Measurements from ENCODE around the gene LRRC39.
"Not testable (repeated sequence)": the region's sequence is repeated elsewhere in the genome, so short reads cannot be mapped to it uniquely, and the experiment has no call there.

- TF ChIP-seq, protein P1, sequence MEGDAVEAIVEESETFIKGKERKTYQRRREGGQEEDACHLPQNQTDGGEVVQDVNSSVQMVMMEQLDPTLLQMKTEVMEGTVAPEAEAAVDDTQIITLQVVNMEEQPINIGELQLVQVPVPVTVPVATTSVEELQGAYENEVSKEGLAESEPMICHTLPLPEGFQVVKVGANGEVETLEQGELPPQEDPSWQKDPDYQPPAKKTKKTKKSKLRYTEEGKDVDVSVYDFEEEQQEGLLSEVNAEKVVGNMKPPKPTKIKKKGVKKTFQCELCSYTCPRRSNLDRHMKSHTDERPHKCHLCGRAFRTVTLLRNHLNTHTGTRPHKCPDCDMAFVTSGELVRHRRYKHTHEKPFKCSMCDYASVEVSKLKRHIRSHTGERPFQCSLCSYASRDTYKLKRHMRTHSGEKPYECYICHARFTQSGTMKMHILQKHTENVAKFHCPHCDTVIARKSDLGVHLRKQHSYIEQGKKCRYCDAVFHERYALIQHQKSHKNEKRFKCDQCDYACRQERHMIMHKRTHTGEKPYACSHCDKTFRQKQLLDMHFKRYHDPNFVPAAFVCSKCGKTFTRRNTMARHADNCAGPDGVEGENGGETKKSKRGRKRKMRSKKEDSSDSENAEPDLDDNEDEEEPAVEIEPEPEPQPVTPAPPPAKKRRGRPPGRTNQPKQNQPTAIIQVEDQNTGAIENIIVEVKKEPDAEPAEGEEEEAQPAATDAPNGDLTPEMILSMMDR (IDR thresholded peaks at IDR 0.05), result not testable (repeated sequence)
- TF ChIP-seq POLR2A (IDR thresholded peaks at IDR 0.05), result not testable (repeated sequence)
Observed at GRCh38 chr1:100202703-100203102, 24.6 kb upstream of the LRRC39 start.

Data from stomach (tissue), 4 donors.